ENCODE results near the gene DDX59. TPM values are rescaled to one million over a fixed set of nuclear protein-coding genes. Genes with fewer than 3 reads are reported as not detected.

The DDX59 gene
- total and polyA plus RNA-seq, 2 experiments from 2014 or later = 9.6 to 13.3 TPM

- no peaks in the 10 kb centered on the region for H3K9me3 ChIP-seq (ENCODE audit: low read depth)
- H3K27me3 ChIP-seq = no peaks in the 10 kb centered on the region
- TF ChIP-seq, protein P1, sequence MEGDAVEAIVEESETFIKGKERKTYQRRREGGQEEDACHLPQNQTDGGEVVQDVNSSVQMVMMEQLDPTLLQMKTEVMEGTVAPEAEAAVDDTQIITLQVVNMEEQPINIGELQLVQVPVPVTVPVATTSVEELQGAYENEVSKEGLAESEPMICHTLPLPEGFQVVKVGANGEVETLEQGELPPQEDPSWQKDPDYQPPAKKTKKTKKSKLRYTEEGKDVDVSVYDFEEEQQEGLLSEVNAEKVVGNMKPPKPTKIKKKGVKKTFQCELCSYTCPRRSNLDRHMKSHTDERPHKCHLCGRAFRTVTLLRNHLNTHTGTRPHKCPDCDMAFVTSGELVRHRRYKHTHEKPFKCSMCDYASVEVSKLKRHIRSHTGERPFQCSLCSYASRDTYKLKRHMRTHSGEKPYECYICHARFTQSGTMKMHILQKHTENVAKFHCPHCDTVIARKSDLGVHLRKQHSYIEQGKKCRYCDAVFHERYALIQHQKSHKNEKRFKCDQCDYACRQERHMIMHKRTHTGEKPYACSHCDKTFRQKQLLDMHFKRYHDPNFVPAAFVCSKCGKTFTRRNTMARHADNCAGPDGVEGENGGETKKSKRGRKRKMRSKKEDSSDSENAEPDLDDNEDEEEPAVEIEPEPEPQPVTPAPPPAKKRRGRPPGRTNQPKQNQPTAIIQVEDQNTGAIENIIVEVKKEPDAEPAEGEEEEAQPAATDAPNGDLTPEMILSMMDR (IDR thresholded peaks at IDR 0.05; ENCODE audit: low read depth, low read length) = no peak
- no peak for DNase-seq (ENCODE audit: low read depth in 1 of 2, low spot score in 1 of 2)
- peaks cover 24% of the 10 kb centered on the region for H3K36me3 ChIP-seq
- H3K4me1 ChIP-seq (ENCODE audit: low read depth) = no peaks in the 10 kb centered on the region
- no peak overlapping the region for H3K4me3 ChIP-seq
- H3K27ac ChIP-seq = no peak overlapping the region
Observed at GRCh38 chr1:200646515-200646914, 23.2 kb downstream of the DDX59 start.

DNA sequence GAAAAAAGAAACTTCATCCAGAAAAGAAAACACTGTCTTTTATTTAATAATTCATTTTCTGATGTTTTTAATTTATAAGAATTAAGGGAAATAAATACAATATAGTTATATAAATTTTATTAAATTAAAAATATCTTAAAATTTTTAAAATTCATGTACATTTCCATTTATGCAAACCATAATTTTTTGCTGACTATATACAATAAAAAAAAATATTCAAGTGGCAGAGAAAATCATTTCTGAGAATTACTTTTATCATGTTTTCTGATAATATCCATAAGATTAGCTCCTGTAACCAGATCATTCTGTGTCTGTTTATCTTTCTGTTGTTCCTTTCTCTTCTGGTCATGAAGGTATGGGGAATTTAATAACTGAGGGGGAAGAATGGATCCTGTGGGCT lies 25.7 kb downstream of the DDX59 start:
- no peaks in the 10 kb centered on the region for H3K9me3 ChIP-seq (ENCODE audit: low read depth)
- H3K27me3 ChIP-seq = no peaks in the 10 kb centered on the region
- no peaks in the 10 kb centered on the region for H3K4me1 ChIP-seq (ENCODE audit: low read depth)
- H3K4me3 ChIP-seq = no peak overlapping the region
- TF ChIP-seq, protein P1 (IDR thresholded peaks at IDR 0.05; ENCODE audit: low read depth, low read length) = no peak
- peaks cover 17% of the 10 kb centered on the region for H3K36me3 ChIP-seq
- H3K27ac ChIP-seq = no peak overlapping the region
- no peak for DNase-seq (ENCODE audit: low read depth in 1 of 2, low spot score in 1 of 2)

GRCh38 chr1:200642481-200642880 lies 27.2 kb downstream of the DDX59 start:
- Histone ChIP-seq H3K27ac (peak overlapping the region; percentile 6), H3K36me3 (peaks cover 7% of the 10 kb centered on the region), H3K27me3 (no peaks in the 10 kb centered on the region), H3K4me1 (ENCODE audit: low read depth) (no peaks in the 10 kb centered on the region), H3K4me3 (no peak overlapping the region), H3K9me3 (ENCODE audit: low read depth) (no peaks in the 10 kb centered on the region)
- TF ChIP-seq, protein P1 (IDR thresholded peaks at IDR 0.05; ENCODE audit: low read depth, low read length) = no peak
- DNase-seq (ENCODE audit: low read depth in 1 of 2, low spot score in 1 of 2) = peak in 1 of 2 donors; percentile 33

GRCh38 chr1:200640963-200641401 lies 28.7 kb downstream of the DDX59 start:
- peak in 1 of 2 donors; percentile 38 for DNase-seq (ENCODE audit: low read depth in 1 of 2, low spot score in 1 of 2)
- Histone ChIP-seq H3K36me3 (peaks cover 3% of the 10 kb centered on the region), H3K27me3 (no peaks in the 10 kb centered on the region), H3K4me1 (ENCODE audit: low read depth) (no peaks in the 10 kb centered on the region), H3K27ac (no peak overlapping the region), H3K4me3 (no peak overlapping the region), H3K9me3 (ENCODE audit: low read depth) (no peaks in the 10 kb centered on the region)
- TF ChIP-seq, protein P1 (IDR thresholded peaks at IDR 0.05; ENCODE audit: low read depth, low read length) = no peak

- TF ChIP-seq, protein P1 (IDR thresholded peaks at IDR 0.05; ENCODE audit: low read depth, low read length) = no peak
- no peaks in the 10 kb centered on the region for H3K27me3 ChIP-seq
- H3K4me1 ChIP-seq (ENCODE audit: low read depth) = no peaks in the 10 kb centered on the region
- no peak overlapping the region for H3K27ac ChIP-seq
- peaks cover 3% of the 10 kb centered on the region for H3K36me3 ChIP-seq
- no peaks in the 10 kb centered on the region for H3K9me3 ChIP-seq (ENCODE audit: low read depth)
- H3K4me3 ChIP-seq = no peak overlapping the region
- DNase-seq (ENCODE audit: low read depth in 1 of 2, low spot score in 1 of 2) = no peak
Observed at GRCh38 chr1:200640373-200640962, 29.2 kb downstream of the DDX59 start.

All from cardiac muscle cell (in vitro differentiated cells and primary cell).